WTC11 (cell line): ENCODE measurements around the gene GIMAP8. TPM values are rescaled to one million over a fixed set of nuclear protein-coding genes. Genes with fewer than 3 reads are reported as not detected.

ENCODE experiments used
- ATAC-seq: fragments of 200-7000 bp; cut with Tn5 transposase; 2 replicates; pipeline ENCODE4 v1.10.0; 2021; ENCODE audit warnings: mild to moderate bottlenecking, moderate library complexity
- CTCF ChIA-PET: fragments of 300-600 bp; sonication (Branson Sonifier 250); formaldehyde crosslinking; loops from one replicate; lab custom pipeline; 2021; ENCODE audit warnings: antibody characterized with exemption; lab: Charles Lee
- POLR2A ChIA-PET: fragments of 350-600 bp; sonication (Branson Sonifier 250); formaldehyde crosslinking; loops from one replicate; lab custom pipeline; 2021; ENCODE audit warnings: antibody characterized with exemption; lab: Charles Lee
- DNase-seq: peaks from one replicate; pipeline ENCODE4 v3.0.0; 2021; ENCODE audit warnings: low spot score
- H3K27ac Mint-ChIP-seq: 2 replicates; pipeline ENCODE4 v1.8.0; 2021; ENCODE audit warnings: mixed read lengths
- H3K27me3 Mint-ChIP-seq: 2 replicates; pipeline ENCODE4 v1.8.0; 2021; ENCODE audit warnings: low read depth, mild to moderate bottlenecking, moderate library complexity, mixed read lengths
- H3K36me3 Mint-ChIP-seq: 2 replicates; pipeline ENCODE4 v1.8.0; 2021; ENCODE audit warnings: mixed read lengths
- H3K4me1 Mint-ChIP-seq: 2 replicates; pipeline ENCODE4 v1.8.0; 2022; ENCODE audit warnings: mixed read lengths
- H3K4me3 Mint-ChIP-seq: 2 replicates; pipeline ENCODE4 v1.8.0; 2021; ENCODE audit warnings: mild to moderate bottlenecking, moderate library complexity, mixed read lengths
- H3K9me3 Mint-ChIP-seq: 2 replicates; pipeline ENCODE4 v1.8.0; 2021; ENCODE audit warnings: mixed read lengths
- ELF4 ChIP-seq: sonication (generic); formaldehyde crosslinking; IDR thresholded peaks from 2 replicates; pipeline ENCODE4 v1.8.1; 2022; ENCODE audit warnings: low read depth, mild to moderate bottlenecking, moderate library complexity, missing genetic modification reagents
- ESRRA ChIP-seq: sonication (generic); formaldehyde crosslinking; IDR thresholded peaks from 2 replicates; pipeline ENCODE4 v1.8.1; 2022; ENCODE audit warnings: mild to moderate bottlenecking, missing genetic modification reagents, borderline replicate concordance
- FOXK1 ChIP-seq: sonication (generic); formaldehyde crosslinking; IDR thresholded peaks from 2 replicates; pipeline ENCODE4 v1.8.0; 2022; ENCODE audit warnings: mild to moderate bottlenecking, moderate library complexity, missing genetic modification reagents
- GTF2I ChIP-seq: fragments of 250-450 bp; sonication (Bioruptor Pico); conservative IDR thresholded peaks from 2 replicates; pipeline ENCODE4 v1.4.0; 2021; ENCODE audit warnings: mild to moderate bottlenecking
- MXD4 ChIP-seq: fragments of 250-450 bp; sonication (Bioruptor Pico); IDR thresholded peaks from 2 replicates; pipeline ENCODE4 v1.8.0; 2021; ENCODE audit warnings: mild to moderate bottlenecking, moderate library complexity, borderline replicate concordance
- MYBL2 ChIP-seq: sonication (generic); formaldehyde crosslinking; IDR thresholded peaks from 2 replicates; pipeline ENCODE4 v1.8.1; 2023; ENCODE audit warnings: mild to moderate bottlenecking, moderate library complexity, missing genetic modification reagents
- NR2C2 ChIP-seq: sonication (generic); formaldehyde crosslinking; IDR thresholded peaks from 2 replicates; pipeline ENCODE4 v1.8.0; 2022; ENCODE audit warnings: mild to moderate bottlenecking, missing genetic modification reagents
- RORB ChIP-seq: fragments of 250-450 bp; sonication (Bioruptor Pico); IDR thresholded peaks from 2 replicates; pipeline ENCODE4 v1.9.0; 2021; ENCODE audit warnings: mild to moderate bottlenecking
- SP1 ChIP-seq: sonication (generic); formaldehyde crosslinking; conservative IDR thresholded peaks from 2 replicates; pipeline ENCODE4 v1.8.1; 2022; ENCODE audit warnings: missing genetic modification reagents
- total RNA-seq: library from RNA; stranded (reverse); gene quantifications from 3 replicates; pipeline ENCODE4 v1.2.3, GENCODE V29; 2021
- TF ChIP-seq, protein P1 (sequence below): sonication (generic); formaldehyde crosslinking; IDR thresholded peaks from 2 replicates; pipeline ENCODE4 v1.8.1; 2022; ENCODE audit warnings: mild to moderate bottlenecking, missing genetic modification reagents, moderate library complexity, borderline replicate concordance
- TF ChIP-seq, protein P2 (sequence below): sonication (generic); formaldehyde crosslinking; IDR thresholded peaks from 2 replicates; pipeline ENCODE4 v1.8.1; 2023; ENCODE audit warnings: mild to moderate bottlenecking, missing genetic modification reagents, borderline replicate concordance
- TF ChIP-seq, protein P3 (sequence below): sonication (generic); formaldehyde crosslinking; IDR thresholded peaks from 2 replicates; pipeline ENCODE4 v1.8.1; 2023; ENCODE audit warnings: mild to moderate bottlenecking, missing genetic modification reagents
- TF ChIP-seq, protein P4 (sequence below): sonication (generic); formaldehyde crosslinking; IDR thresholded peaks from 2 replicates; pipeline ENCODE4 v1.8.0; 2023; ENCODE audit warnings: missing genetic modification reagents, mild to moderate bottlenecking, borderline replicate concordance
- TF ChIP-seq, protein P5 (sequence below): sonication (generic); formaldehyde crosslinking; IDR thresholded peaks from 2 replicates; pipeline ENCODE4 v1.8.0; 2023; ENCODE audit warnings: mild to moderate bottlenecking, missing genetic modification reagents
- TF ChIP-seq, protein P6 (sequence below): sonication (generic); formaldehyde crosslinking; IDR thresholded peaks from 2 replicates; pipeline ENCODE4 v1.8.1; 2022; ENCODE audit warnings: low read depth, mild to moderate bottlenecking, moderate library complexity, missing genetic modification reagents, borderline replicate concordance
- TF ChIP-seq, protein P7 (sequence below): fragments of 250-450 bp; sonication (Bioruptor Pico); IDR thresholded peaks from 2 replicates; pipeline ENCODE4 v1.9.0; 2021; ENCODE audit warnings: moderate library complexity, mild to moderate bottlenecking, inconsistent platforms, borderline replicate concordance
- TF ChIP-seq, protein P8 (sequence below): sonication (generic); formaldehyde crosslinking; IDR thresholded peaks from 2 replicates; pipeline ENCODE4 v1.8.1; 2023; ENCODE audit warnings: mild to moderate bottlenecking, missing genetic modification reagents

The GIMAP8 gene
- total RNA-seq, 1 experiment from 2014 or later = 0.09 TPM

DNA sequence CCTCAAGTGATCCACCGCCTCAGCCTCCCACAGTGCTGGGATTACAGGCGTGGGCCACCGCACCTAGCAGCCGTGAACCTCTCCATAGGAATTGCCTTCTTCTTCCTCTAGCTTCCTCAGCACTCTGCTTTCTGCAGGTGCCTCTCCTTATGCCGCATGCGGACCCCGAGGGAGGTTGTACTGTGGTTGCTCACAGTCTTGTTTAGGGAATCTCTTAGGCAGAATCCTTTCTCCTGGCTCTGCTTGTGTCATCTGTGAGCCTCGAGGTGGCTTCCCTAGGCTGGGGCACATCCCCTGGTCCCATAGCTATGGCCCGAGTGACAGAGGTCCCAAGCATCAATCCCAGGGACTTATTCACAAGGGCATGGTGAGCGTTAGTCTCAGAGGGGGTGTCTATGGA is 33.2 kb upstream of the GIMAP8 start:
- no peak overlapping the region for H3K27ac Mint-ChIP-seq
- DNase-seq = no peak
- no peaks in the 10 kb centered on the region for H3K36me3 Mint-ChIP-seq
- H3K4me1 Mint-ChIP-seq = peaks cover 19% of the 10 kb centered on the region
- TF ChIP-seq MXD4 (CRISPR knock-in tag) (no peak), SP1 (no peak), MYBL2 (CRISPR knock-in tag) (no peak), ELF4 (CRISPR knock-in tag) (no peak), ESRRA (CRISPR knock-in tag) (no peak), FOXK1 (CRISPR knock-in tag) (no peak)
- TF ChIP-seq, protein P1, sequence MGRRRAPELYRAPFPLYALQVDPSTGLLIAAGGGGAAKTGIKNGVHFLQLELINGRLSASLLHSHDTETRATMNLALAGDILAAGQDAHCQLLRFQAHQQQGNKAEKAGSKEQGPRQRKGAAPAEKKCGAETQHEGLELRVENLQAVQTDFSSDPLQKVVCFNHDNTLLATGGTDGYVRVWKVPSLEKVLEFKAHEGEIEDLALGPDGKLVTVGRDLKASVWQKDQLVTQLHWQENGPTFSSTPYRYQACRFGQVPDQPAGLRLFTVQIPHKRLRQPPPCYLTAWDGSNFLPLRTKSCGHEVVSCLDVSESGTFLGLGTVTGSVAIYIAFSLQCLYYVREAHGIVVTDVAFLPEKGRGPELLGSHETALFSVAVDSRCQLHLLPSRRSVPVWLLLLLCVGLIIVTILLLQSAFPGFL (CRISPR knock-in tag) = no peak
- TF ChIP-seq, protein P2, sequence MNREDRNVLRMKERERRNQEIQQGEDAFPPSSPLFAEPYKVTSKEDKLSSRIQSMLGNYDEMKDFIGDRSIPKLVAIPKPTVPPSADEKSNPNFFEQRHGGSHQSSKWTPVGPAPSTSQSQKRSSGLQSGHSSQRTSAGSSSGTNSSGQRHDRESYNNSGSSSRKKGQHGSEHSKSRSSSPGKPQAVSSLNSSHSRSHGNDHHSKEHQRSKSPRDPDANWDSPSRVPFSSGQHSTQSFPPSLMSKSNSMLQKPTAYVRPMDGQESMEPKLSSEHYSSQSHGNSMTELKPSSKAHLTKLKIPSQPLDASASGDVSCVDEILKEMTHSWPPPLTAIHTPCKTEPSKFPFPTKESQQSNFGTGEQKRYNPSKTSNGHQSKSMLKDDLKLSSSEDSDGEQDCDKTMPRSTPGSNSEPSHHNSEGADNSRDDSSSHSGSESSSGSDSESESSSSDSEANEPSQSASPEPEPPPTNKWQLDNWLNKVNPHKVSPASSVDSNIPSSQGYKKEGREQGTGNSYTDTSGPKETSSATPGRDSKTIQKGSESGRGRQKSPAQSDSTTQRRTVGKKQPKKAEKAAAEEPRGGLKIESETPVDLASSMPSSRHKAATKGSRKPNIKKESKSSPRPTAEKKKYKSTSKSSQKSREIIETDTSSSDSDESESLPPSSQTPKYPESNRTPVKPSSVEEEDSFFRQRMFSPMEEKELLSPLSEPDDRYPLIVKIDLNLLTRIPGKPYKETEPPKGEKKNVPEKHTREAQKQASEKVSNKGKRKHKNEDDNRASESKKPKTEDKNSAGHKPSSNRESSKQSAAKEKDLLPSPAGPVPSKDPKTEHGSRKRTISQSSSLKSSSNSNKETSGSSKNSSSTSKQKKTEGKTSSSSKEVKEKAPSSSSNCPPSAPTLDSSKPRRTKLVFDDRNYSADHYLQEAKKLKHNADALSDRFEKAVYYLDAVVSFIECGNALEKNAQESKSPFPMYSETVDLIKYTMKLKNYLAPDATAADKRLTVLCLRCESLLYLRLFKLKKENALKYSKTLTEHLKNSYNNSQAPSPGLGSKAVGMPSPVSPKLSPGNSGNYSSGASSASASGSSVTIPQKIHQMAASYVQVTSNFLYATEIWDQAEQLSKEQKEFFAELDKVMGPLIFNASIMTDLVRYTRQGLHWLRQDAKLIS = no peak
- TF ChIP-seq, protein P3, sequence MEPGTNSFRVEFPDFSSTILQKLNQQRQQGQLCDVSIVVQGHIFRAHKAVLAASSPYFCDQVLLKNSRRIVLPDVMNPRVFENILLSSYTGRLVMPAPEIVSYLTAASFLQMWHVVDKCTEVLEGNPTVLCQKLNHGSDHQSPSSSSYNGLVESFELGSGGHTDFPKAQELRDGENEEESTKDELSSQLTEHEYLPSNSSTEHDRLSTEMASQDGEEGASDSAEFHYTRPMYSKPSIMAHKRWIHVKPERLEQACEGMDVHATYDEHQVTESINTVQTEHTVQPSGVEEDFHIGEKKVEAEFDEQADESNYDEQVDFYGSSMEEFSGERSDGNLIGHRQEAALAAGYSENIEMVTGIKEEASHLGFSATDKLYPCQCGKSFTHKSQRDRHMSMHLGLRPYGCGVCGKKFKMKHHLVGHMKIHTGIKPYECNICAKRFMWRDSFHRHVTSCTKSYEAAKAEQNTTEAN (CRISPR knock-in tag) = no peak
- TF ChIP-seq, protein P4, sequence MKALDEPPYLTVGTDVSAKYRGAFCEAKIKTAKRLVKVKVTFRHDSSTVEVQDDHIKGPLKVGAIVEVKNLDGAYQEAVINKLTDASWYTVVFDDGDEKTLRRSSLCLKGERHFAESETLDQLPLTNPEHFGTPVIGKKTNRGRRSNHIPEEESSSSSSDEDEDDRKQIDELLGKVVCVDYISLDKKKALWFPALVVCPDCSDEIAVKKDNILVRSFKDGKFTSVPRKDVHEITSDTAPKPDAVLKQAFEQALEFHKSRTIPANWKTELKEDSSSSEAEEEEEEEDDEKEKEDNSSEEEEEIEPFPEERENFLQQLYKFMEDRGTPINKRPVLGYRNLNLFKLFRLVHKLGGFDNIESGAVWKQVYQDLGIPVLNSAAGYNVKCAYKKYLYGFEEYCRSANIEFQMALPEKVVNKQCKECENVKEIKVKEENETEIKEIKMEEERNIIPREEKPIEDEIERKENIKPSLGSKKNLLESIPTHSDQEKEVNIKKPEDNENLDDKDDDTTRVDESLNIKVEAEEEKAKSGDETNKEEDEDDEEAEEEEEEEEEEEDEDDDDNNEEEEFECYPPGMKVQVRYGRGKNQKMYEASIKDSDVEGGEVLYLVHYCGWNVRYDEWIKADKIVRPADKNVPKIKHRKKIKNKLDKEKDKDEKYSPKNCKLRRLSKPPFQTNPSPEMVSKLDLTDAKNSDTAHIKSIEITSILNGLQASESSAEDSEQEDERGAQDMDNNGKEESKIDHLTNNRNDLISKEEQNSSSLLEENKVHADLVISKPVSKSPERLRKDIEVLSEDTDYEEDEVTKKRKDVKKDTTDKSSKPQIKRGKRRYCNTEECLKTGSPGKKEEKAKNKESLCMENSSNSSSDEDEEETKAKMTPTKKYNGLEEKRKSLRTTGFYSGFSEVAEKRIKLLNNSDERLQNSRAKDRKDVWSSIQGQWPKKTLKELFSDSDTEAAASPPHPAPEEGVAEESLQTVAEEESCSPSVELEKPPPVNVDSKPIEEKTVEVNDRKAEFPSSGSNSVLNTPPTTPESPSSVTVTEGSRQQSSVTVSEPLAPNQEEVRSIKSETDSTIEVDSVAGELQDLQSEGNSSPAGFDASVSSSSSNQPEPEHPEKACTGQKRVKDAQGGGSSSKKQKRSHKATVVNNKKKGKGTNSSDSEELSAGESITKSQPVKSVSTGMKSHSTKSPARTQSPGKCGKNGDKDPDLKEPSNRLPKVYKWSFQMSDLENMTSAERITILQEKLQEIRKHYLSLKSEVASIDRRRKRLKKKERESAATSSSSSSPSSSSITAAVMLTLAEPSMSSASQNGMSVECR = no peak
- H3K4me3 Mint-ChIP-seq = no peak overlapping the region
- POLR2A ChIA-PET = no interaction called here
- ATAC-seq = no peak
- CTCF ChIA-PET = interaction anchor here (0.6 to 2.0 kb wide), 8 partner anchors 10 to 82 kb away, joined by 3 to 9 read pairs (median 4); no protein-coding TSS in a partner anchor
- H3K27me3 Mint-ChIP-seq = no peaks in the 10 kb centered on the region; the same call in 1 of the 2 replicates
- no peaks in the 10 kb centered on the region for H3K9me3 Mint-ChIP-seq

DNA sequence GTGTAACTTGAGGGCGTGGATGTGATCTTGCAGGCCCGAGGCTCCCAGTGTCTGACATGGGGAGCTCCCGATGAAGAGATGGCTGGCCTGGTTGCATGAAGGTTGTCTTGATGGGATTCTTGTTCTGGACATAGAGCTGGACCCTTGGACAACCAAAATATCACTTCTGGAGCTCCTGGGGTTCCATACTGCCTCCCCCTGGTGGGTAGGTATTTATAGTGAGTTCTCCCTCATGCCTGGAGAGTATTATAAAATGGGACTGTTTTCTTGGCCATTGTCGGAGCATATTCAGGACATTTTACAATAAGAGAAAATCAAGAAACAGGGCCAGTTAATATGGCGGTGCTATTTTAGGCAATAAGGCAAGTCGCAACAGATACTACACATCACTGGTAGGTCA is 32.6 kb upstream of the GIMAP8 start:
- ChIA-PET CTCF (interaction anchor here (0.6 to 2.0 kb wide), 10 partner anchors 10 to 83 kb away, joined by 3 to 9 read pairs (median 4); no protein-coding TSS in a partner anchor), POLR2A (no interaction called here)
- no peaks in the 10 kb centered on the region for H3K36me3 Mint-ChIP-seq
- no peak overlapping the region for H3K27ac Mint-ChIP-seq
- H3K4me1 Mint-ChIP-seq = peaks cover 25% of the 10 kb centered on the region
- no peak for ATAC-seq
- no peaks in the 10 kb centered on the region; the same call in 1 of the 2 replicates for H3K27me3 Mint-ChIP-seq
- H3K9me3 Mint-ChIP-seq = no peaks in the 10 kb centered on the region
- no peak overlapping the region for H3K4me3 Mint-ChIP-seq
- DNase-seq = no peak
- TF ChIP-seq, protein P5, sequence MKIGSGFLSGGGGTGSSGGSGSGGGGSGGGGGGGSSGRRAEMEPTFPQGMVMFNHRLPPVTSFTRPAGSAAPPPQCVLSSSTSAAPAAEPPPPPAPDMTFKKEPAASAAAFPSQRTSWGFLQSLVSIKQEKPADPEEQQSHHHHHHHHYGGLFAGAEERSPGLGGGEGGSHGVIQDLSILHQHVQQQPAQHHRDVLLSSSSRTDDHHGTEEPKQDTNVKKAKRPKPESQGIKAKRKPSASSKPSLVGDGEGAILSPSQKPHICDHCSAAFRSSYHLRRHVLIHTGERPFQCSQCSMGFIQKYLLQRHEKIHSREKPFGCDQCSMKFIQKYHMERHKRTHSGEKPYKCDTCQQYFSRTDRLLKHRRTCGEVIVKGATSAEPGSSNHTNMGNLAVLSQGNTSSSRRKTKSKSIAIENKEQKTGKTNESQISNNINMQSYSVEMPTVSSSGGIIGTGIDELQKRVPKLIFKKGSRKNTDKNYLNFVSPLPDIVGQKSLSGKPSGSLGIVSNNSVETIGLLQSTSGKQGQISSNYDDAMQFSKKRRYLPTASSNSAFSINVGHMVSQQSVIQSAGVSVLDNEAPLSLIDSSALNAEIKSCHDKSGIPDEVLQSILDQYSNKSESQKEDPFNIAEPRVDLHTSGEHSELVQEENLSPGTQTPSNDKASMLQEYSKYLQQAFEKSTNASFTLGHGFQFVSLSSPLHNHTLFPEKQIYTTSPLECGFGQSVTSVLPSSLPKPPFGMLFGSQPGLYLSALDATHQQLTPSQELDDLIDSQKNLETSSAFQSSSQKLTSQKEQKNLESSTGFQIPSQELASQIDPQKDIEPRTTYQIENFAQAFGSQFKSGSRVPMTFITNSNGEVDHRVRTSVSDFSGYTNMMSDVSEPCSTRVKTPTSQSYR (CRISPR knock-in tag) = no peak
- TF ChIP-seq NR2C2 (CRISPR knock-in tag) = no peak
- TF ChIP-seq GTF2I = no peak
- TF ChIP-seq, protein P6, sequence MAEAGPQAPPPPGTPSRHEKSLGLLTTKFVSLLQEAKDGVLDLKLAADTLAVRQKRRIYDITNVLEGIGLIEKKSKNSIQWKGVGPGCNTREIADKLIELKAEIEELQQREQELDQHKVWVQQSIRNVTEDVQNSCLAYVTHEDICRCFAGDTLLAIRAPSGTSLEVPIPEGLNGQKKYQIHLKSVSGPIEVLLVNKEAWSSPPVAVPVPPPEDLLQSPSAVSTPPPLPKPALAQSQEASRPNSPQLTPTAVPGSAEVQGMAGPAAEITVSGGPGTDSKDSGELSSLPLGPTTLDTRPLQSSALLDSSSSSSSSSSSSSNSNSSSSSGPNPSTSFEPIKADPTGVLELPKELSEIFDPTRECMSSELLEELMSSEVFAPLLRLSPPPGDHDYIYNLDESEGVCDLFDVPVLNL (CRISPR knock-in tag) = no peak
- TF ChIP-seq, protein P7, sequence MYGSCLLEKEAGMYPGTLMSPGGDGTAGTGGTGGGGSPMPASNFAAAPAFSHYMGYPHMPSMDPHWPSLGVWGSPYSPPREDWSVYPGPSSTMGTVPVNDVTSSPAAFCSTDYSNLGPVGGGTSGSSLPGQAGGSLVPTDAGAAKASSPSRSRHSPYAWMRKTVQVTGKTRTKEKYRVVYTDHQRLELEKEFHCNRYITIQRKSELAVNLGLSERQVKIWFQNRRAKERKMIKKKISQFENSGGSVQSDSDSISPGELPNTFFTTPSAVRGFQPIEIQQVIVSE (CRISPR knock-in tag) = no peak
- no peak for TF ChIP-seq RORB (CRISPR knock-in tag)
- TF ChIP-seq, protein P8, sequence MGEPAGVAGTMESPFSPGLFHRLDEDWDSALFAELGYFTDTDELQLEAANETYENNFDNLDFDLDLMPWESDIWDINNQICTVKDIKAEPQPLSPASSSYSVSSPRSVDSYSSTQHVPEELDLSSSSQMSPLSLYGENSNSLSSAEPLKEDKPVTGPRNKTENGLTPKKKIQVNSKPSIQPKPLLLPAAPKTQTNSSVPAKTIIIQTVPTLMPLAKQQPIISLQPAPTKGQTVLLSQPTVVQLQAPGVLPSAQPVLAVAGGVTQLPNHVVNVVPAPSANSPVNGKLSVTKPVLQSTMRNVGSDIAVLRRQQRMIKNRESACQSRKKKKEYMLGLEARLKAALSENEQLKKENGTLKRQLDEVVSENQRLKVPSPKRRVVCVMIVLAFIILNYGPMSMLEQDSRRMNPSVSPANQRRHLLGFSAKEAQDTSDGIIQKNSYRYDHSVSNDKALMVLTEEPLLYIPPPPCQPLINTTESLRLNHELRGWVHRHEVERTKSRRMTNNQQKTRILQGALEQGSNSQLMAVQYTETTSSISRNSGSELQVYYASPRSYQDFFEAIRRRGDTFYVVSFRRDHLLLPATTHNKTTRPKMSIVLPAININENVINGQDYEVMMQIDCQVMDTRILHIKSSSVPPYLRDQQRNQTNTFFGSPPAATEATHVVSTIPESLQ = no peak
